D721Med (cell line): ENCODE measurements around the gene MITF.

Experiments
- DNase-seq: peaks from one replicate; pipeline ENCODE4 v3.0.0; 2011; ENCODE audit warnings: low spot score; ENCODE audit not compliant: insufficient read length
- FAIRE-seq: peaks from 2 replicates; lab custom pipeline; 2011; peaks lifted over from hg19 to GRCh38; lab: Jason Lieb, UNC
- TF ChIP-seq, protein P1 (sequence below): IDR thresholded peaks from 2 replicates; pipeline ENCODE4 v1.5.1; 2012; ENCODE audit warnings: mild to moderate bottlenecking, control low read depth; ENCODE audit not compliant: insufficient read depth; ENCODE audit errors: missing control alignments

Gene MITF

DNA sequence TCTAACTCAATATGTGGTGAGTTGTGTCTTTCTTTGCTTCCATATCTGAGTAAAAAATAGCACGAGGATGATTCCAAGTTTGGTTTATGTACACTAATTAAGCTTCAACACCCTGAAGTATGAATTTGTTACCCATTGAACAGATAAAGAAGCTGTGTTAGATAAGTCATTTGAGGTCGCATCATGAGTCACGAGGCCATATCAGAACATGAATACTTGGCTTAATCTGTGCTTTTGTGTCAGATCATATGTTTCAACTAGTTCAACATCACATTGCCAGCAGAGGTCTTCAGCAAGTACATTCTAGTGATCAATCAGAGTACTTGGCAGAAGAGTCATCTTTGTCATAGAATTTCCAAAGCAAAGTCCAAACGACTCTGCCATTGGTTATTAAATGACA, 26.3 kb upstream of the MITF start:
- DNase-seq: no peak
- TF ChIP-seq, protein P1, sequence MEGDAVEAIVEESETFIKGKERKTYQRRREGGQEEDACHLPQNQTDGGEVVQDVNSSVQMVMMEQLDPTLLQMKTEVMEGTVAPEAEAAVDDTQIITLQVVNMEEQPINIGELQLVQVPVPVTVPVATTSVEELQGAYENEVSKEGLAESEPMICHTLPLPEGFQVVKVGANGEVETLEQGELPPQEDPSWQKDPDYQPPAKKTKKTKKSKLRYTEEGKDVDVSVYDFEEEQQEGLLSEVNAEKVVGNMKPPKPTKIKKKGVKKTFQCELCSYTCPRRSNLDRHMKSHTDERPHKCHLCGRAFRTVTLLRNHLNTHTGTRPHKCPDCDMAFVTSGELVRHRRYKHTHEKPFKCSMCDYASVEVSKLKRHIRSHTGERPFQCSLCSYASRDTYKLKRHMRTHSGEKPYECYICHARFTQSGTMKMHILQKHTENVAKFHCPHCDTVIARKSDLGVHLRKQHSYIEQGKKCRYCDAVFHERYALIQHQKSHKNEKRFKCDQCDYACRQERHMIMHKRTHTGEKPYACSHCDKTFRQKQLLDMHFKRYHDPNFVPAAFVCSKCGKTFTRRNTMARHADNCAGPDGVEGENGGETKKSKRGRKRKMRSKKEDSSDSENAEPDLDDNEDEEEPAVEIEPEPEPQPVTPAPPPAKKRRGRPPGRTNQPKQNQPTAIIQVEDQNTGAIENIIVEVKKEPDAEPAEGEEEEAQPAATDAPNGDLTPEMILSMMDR: no peak
- no peak for FAIRE-seq

DNA sequence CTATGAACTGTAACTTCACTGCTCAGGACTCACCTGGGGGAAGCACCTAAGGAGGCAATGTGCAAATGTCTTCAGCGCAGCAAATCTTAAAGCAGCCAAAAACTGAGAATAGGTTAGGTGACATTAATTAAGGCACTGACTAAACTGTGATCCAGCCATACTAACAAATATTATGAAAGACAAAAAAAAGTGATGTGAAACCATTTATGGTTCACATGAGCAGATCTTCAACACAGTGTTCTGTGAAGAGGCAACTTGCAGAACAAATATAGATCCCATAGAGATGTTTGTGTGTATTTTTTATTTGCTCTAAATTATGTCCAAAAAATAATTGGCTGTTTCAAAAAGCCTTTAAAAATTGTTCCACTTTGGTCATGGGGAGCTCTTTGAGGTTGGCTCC, 24.1 kb upstream of the MITF start:
- no peak for DNase-seq
- TF ChIP-seq, protein P1: no peak
- no peak for FAIRE-seq

DNA sequence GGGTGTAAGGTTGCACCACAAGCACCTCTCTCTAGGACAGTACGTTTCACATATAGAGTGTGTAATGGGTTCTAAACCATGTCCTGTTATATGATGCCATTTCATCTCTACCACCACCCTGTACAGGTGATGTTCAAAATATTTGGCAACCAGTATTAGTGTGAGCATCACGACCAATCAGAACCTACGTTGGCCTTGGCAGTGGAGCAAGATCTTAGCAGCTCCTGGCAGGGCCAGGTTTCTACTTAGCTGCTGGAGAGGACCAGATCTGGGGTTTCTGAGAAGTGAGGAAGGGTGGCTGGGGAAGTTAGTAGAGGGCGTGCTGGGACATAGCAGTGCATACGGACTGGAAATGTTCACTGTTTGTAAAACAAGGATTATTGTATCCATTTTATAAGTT, 23.1 kb upstream of the MITF start:
- no peak for FAIRE-seq
- TF ChIP-seq, protein P1: no peak
- no peak for DNase-seq

DNA sequence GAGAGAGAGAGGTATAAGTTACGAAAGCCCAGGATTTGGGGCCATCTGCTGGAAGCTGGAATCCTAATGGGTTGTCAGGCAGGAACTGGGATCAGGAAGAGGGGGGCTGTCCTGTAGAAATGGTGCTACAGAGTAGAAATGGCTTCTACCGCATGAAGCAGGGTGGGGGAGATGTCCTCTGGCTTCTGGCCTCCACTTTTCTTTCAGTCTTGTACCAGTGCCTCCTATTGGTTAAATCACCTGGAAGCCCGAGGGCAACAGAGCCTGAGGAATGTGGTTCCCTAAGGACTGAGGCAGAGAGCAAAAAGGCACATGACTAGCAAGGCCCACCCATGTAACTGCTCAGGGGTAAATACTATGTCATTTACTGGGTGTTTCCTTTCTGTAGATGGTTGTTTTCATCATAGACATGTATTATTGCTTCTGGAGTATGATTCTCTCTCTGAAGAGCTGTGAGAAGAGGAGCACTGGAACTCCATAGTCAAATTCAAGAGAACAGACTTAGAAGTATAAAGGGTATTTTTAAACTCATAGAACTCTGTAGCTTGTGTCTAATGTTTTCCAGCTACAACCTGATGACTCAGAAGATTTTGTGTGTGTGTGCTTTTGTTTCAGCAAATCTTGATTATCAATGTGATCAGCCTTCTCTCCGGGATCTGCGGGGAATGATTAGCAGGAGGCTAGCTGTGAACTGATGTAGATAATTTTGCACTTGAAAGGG, 20.2 kb upstream of the MITF start:
- DNase-seq: no peak
- no peak for FAIRE-seq
- TF ChIP-seq, protein P1: no peak

DNA sequence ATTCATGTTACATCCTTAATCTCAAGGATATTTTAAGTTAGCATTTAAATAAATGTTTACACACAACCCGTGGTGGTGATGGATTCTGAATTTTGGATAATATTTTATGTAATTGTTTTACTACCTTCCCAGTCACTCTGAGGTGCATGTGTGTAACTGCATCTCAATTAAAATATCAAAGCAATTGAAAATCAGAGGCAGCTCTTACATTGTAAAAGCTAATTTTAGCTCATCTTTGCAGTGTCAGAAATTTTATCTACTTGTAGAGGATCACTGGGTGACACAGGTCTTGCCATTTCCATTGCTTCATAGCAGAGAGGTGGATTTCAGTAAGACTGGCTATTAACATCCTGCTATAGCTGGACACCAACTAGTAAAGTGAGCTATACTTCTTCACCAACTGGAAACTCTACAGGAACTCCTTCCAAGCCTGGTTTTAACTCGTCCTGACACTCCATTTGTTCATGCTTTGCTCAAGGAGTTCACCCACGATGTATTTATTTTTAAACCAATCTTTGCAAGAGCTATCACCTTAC, 19.6 kb upstream of the MITF start:
- TF ChIP-seq, protein P1: no peak
- no peak for DNase-seq
- FAIRE-seq: no peak

DNA sequence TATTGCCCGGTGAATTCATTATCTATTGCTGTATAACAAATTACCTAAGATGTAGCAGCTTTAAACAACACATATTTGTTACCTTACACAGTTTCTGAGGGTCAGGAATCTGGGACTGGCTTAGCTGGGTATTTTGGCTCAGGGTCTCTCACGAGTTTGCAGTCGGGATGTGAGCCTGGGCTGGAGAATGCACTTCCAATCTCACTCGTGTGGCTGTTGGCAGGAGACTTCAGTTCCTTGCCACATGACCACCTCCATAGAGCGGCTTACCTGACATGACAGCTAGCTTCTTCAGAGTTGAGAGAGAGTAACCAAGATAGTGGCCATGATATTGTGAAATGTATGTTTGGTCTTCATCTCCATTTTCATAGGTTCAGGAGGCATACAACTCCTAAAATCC, 18.4 kb upstream of the MITF start:
- FAIRE-seq (no peak), DNase-seq (no peak)
- TF ChIP-seq, protein P1: no peak

DNA sequence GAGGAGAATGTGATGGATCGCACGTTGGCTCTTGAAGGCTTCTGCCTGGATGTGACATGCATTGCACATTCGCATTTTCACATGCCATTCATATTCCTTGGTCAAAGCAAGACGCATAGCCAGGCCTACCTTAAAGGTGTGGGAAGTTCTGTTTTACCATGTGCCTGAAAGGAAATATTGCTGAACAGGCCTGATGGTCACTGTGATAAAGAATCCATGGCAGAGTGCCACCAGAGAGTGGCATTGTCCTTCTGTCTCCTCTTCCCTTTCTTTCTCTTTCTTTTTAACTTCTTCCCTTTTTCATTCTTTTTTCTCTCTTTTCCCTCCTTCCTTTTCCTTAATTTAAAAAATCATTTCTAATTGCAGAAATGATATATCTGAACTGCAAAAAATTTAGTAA, 15.9 kb upstream of the MITF start:
- TF ChIP-seq, protein P1: no peak
- FAIRE-seq: no peak
- no peak for DNase-seq
